HG03139 (cell line): ENCODE measurements around the gene DGLUCY.
"Not testable (repeated sequence)": the region's sequence is repeated elsewhere in the genome, so short reads cannot be mapped to it uniquely, and the experiment has no call there.

Experiments used
- ATAC-seq: cut with Tn5 transposase; IDR thresholded peaks from one replicate; pipeline ENCODE4 v1.9.1; 2021; ENCODE audit not compliant: unreplicated experiment

Gene DGLUCY

GRCh38 chr14:91231446-91231845 is 117.6 kb downstream of the DGLUCY start:
- ATAC-seq: no peak

DNA sequence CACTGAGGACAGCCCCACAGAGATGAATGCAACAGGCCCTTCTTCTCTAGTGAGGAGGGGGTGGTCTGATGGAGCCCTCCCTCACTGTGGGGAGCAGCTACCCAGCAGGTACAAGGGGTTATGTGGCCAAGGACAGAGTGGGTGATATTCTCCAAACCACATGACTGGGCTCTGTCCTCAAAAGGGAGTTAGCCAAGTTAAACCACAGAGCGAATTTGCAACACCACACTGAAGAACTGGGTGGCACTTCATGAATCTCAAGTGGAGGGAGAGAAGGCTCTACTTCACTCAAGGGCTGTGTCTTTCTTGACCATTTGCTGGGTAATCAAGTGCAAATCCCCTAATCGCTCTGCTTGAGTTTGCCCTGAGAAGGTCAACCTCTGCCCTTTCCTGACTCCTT is 118.2 kb downstream of the DGLUCY start:
- ATAC-seq: no peak

DNA sequence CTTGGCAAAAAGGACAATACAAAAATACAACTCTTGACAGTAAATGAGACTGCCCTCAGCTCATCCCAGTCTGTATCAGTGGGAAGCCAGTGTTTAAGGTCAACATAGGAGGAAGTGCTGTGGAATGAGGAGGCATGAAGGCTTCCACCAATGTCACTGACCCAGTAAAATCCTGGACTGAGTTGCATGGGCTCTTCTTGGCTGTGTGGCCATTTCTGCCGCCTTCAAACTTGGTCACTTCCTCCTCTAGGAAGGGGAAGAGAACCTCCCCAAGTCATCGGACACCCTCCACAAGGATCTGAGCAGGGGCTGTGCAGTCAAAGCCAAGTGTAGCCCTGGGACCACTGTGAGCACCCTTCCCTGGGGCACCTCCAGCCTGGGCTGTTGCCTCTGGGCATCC is 118.7 kb downstream of the DGLUCY start:
- no peak for ATAC-seq

- no peak for ATAC-seq
Observed at GRCh38 chr14:91233936-91234790, 120.3 kb downstream of the DGLUCY start.

DNA sequence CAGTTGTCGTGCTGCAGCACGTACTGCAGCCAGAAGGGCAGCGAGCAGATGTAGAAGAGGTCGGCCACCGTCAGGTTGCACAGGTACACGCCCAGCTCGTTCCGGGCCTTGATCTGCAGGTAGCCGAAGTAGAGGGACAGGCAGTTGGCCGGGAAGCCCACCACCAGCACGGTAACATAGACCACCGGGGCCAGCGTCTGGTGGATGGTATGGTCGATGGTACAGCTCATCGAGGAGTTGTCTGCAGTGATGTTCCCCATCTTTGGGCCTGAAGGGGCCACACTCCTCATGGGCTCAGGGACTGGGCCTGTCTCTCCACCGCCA is 120.9 kb downstream of the DGLUCY start:
- no peak for ATAC-seq

DNA sequence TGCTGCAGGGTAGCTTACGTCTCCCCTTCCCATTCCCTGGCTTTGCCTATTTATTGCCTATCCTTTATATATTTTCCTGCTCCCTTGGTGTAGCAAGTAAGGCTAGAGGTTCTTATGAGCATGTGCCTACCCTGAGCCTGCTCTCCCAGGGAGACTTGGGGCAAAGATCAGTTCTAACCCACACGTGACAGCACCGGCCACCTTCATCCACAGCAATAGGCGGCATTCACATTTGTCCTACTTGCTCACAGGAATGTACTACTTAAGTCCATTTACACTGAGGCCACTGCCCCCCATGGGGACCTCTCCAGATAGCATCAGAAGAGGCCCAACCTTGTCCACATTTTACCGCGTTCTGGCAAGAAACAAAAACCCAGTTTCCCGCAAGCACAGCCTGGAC is 122.0 kb downstream of the DGLUCY start:
- ATAC-seq: no peak

GRCh38 chr14:91237219-91237618 is 123.3 kb downstream of the DGLUCY start:
- no peak for ATAC-seq

DNA sequence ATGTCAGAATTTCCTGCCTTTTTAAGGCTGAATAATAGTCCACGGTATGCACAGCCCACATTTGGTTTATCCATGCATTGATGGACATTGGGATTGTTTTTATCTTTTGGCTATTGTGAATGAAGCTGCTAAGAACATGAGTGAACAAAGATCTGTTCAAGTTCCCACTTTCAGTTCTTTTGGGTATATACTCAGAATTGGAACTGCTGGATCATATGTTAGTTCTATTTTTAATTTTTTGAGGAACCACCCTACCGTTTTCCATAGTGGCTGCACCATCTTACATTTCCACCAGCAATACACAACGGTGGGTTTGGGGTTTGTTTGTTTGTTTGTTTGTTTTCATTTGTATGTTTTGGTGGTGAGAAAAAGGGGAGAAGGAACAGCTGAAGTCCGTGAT is 124.2 kb downstream of the DGLUCY start:
- no peak for ATAC-seq

DNA sequence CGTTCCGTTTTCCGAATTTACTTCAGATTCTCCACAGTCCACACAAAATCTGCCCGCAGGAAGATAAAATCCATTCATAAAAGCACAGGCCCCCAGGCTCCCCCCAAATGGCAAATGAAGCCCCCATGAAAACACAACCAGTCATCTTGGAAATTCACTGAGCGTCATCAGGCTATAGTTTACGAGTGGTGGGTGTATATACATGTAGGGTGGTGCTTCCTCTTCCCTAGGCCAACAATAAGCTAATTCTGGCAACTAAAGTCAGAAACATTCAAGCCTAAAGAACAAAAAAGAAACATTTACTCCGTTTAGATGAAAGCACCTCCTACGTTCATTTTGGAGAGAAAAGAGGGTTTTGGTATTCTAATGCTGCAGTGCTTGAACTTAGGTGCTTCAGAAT is 124.8 kb downstream of the DGLUCY start:
- no peak for ATAC-seq

DNA sequence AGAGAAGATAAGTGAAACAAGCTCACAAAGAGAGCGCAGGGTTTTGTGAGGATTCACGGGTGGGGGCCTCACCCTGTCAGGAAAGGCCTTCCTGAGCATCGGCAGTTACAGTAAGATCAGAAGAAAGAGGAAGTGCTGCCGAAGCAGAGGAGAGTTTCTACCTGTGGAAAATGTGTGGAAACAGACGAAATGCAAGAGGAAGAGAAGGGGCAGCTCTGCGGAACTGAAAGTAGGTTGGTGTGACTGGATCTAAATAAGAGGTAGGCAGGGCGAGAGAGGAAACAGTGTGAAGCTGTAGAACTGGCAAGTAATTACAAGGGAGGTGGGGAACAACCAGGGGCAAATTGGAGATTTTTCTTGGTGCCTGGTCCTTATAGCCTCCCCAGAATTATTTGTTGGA is 128.0 kb downstream of the DGLUCY start:
- ATAC-seq: no peak

DNA sequence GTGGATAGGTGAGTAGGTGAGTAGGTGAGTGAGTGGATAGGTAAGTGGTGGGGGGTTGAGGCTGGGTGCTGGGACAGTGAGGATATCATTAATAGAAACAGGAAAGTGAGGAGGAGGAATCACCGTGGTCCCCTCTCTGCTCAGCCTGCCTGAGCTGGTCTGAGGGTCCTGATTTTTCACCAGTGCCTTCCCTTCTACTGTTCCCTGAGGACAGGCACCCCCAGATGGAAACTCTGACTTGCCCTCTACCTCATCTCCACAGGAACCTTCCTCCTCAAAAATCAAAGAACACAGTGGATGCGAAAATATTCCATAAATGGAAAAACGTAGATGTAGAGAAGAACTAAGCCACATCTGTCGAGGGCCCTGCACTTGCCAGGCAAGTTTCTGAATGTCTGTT is 128.8 kb downstream of the DGLUCY start:
- no peak for ATAC-seq

- ATAC-seq: no peak
Observed at GRCh38 chr14:91243074-91243471, 129.2 kb downstream of the DGLUCY start.

- ATAC-seq: no peak
Observed at GRCh38 chr14:91244501-91244901, 130.6 kb downstream of the DGLUCY start, which contains the start of gene GPR68. GPR68 (minus strand) TSS chr14:91244704; CDS start chr14:91235050, 9,654 bp downstream.

GRCh38 chr14:91245029-91245428 is 131.2 kb downstream of the DGLUCY start:
- no peak for ATAC-seq

DNA sequence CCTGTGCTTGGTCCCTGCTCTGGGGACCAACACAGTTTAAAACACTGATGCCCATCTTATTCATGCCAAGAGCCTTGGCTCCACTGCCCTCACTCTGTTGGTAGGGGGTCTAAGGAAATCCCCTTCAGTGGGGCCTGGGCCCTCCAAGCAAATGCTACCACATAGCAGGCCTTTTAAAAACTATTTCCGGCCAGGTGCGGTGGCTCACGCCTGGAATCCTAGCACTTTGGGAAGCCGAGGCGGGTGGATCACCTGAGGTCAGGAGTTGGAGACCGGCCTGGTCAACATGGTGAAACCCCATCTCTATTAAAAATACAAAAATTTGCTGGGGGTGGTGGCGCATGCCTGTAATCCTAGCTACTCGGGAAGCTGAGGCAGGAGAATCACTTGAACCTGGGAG is 131.7 kb downstream of the DGLUCY start:
- ATAC-seq: not testable (repeated sequence)

DNA sequence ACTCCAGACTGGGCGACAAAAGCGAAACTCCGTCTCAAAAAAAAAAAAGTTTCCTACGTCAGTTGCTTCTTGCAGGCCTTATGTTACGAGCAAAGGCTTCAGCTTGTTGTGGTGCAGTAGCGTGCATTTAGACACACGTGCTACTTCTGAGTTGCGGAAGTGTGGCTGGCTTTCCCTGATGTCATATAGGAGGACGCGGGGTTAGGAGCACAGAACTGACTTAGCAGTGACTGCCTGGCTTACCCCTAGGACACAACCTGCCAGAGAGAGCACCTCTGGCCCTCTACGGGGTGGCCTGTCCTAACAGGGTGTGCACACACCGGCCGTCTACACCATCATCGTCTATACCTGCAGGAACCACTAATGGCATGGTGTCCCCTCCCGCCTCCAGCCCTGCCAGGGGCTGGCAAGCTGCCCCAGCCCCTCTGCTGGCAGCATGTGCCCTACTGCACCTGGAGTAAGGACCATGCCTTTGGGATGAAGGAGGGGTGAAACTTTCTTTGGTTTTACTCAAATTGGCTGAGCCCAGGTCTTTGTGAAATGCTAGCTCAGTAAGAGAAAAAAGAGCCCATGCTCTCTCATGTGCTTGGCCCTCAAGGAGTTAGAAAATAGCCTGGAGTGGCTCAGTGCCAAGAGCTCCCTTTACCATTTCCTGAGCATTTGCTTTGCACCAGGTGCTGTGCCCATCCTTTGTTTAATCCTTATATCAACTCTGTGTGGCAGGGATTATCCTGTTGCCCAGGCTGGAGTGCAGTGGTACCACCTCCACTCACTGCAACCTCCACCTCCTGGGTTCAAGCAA is 132.4 kb downstream of the DGLUCY start:
- ATAC-seq: no peak

DNA sequence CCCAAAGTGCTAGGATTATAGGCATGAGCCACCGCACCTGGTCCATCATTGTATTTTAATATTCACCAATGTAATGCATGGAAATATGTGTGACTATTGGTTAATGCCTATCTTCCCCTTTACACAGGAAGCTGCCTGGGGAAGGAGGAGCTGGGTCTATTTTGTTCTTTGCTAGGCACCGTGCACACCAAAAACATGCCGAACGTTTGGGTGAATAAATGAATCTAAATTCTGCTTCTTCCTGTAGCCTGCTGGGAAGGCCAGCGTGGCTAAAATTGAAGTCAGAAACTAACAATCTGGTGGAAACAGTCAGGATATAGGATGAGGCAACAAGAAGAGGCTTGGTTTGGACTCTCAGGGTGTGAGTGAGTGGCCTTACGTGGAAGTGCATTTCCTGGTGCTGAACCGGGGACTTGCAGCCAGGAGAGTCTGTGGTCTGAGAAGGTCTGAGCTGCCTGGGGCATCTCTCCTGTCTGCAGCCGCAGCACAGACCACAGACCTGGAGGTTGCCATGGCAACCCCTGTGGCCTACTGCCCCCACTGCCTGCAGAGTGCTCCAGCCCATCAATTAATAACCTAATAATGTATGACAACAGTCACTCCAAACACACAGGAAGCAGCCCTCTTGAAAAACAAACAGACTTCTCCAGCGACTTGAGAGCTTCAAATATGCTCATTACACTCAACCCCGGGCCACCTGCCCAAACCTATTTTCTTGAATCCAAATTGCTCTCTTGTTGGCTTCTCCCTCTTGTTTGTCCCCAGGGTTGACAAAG is 136.2 kb downstream of the DGLUCY start:
- ATAC-seq: peak; percentile 93

DNA sequence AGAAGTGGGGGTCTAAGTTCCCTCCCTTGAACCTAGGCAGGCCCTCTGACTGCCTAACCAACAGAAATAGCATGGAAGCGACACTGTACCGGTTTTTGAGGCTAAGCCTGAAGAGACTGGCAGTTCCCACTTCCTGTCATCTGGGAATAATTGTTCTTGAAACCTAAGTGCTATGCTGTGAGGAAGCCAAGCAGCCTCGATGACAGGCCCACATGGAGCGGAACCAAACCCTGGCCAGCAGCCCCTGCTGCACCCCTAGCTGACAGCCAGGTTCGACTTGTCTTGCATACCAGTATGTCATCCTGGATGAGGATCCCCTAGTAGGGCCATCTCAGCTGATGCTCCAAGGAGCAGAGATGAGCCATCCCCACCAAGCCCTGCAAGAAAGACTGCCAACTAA is 137.0 kb downstream of the DGLUCY start:
- no peak for ATAC-seq

GRCh38 chr14:91252871-91253794 is 139.3 kb downstream of the DGLUCY start:
- ATAC-seq: no peak

- no peak for ATAC-seq
Observed at GRCh38 chr14:91253795-91254323, 140.0 kb downstream of the DGLUCY start.
